ENCODE results near the gene FAM43A. TPM values are rescaled to one million over a fixed set of nuclear protein-coding genes. Genes with fewer than 3 reads are reported as not detected.

FAM43A gene
- polyA plus RNA-seq, 2 of the 4 experiments (the other 2 are of a cell fraction) = 0.89 to 2.3 TPM

DNA sequence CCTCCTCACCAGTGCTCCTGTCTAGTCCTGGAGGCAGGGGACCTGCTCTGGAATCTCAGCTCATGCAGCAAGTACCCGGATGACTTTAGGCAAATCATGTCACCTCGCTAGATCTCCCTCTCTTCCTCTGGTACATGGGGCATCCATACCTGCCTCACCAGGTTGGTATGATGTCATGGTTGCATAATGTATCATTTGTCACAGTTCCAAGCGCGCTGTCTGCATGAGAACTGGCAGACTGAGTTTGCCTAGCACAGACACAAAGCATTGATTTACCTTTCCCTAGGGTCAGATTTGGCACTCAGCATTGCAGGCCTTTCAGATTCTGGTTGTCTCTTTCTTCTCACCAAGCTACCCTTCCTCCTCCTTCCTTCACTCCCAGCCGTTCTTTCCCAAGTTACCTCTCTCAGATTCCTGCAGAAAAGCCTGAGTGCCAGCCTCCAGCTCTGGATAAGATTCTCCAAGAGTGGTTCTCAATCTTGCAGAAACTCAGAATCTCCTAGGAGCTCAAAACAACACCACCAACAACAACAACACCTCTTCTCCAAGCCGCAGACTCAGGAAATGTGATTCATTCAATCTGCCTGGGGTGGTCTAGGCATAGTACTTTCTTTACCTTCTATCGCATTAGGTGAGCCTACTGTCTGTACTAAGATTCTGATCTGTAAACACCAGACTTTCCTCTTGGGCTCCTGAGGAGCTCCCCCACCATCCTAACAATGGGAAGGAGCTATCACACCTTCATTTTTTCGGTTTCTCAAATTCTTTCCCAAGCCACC, 29.5 kb downstream of the FAM43A start:
- 76% methylated on average over 8 of the region's 8 CpGs for WGBS (ENCODE audit: missing lambda C conversion rate)
- Histone ChIP-seq H3K9me3 (no peaks in the 10 kb centered on the region), H3K4me1 (peaks cover 8% of the 10 kb centered on the region; the same call in 1 of the 3 replicates), H3K4me3 (no peak overlapping the region), H3K4me2 (no peak overlapping the region), H3K27ac (peak overlapping the region in 1 of 2 experiments; percentile 26; a peak in 1 of 6 replicates)
- no peak for ATAC-seq
- TF ChIP-seq, protein P1, sequence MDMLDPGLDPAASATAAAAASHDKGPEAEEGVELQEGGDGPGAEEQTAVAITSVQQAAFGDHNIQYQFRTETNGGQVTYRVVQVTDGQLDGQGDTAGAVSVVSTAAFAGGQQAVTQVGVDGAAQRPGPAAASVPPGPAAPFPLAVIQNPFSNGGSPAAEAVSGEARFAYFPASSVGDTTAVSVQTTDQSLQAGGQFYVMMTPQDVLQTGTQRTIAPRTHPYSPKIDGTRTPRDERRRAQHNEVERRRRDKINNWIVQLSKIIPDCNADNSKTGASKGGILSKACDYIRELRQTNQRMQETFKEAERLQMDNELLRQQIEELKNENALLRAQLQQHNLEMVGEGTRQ (IDR thresholded peaks at IDR 0.05) = no peak
- no peak for TF ChIP-seq CHD4 (IDR thresholded peaks at IDR 0.05; ENCODE audit: borderline replicate concordance)
- TF ChIP-seq FOSL2 (IDR thresholded peaks at IDR 0.05) = no peak
- TF ChIP-seq FOSL2 (CRISPR knock-in tag; IDR thresholded peaks at IDR 0.05) = no peak
- no peak for TF ChIP-seq MAZ (IDR thresholded peaks at IDR 0.05; ENCODE audit: borderline replicate concordance, low read depth, low read length)
- ChIA-PET CTCF (interaction anchor here (0.8 to 1.0 kb wide), 2 partner anchors 14 to 27 kb away, joined by 3 read pairs; no protein-coding TSS in a partner anchor), POLR2A (interaction anchor here (0.6 kb wide), 1 partner anchor 56 kb away, joined by 3 read pairs; no protein-coding TSS in a partner anchor)
- no peak for FAIRE-seq
- no peak for DNase-seq (ENCODE audit: low read depth in 1 of 2, low spot score in 1 of 2)

DNA sequence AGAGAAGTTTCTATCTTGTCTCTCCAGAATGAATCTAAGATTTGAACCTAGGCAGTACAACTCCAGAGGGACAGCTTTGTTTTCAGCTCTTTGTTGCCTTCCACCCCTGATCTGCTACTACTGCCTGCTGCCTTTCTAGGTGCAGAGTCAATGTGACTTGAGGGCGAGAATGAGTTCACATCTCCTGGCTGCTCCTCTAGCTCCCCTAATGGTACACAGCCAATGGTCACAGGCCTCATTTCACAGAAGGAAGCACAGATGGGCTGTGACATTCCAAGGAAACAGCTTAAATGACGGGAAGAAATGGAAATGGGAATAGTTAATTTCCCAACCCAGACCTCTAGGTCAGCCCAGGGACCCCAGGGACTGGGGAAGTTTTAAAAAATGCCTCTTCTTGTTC, 32.4 kb downstream of the FAM43A start:
- H3K4me1 ChIP-seq = peaks cover 10% of the 10 kb centered on the region; the same call in 2 of the 3 replicates
- FAIRE-seq (no peak), ATAC-seq (no peak), DNase-seq (ENCODE audit: low read depth in 1 of 2, low spot score in 1 of 2) (no peak)
- POLR2A ChIA-PET = no interaction called here
- CTCF ChIA-PET = no interaction called here
- no peak overlapping the region for H3K4me2 ChIP-seq
- no peak for TF ChIP-seq EHMT2 (IDR thresholded peaks at IDR 0.05; ENCODE audit: low read depth)
- TF ChIP-seq, protein P2, sequence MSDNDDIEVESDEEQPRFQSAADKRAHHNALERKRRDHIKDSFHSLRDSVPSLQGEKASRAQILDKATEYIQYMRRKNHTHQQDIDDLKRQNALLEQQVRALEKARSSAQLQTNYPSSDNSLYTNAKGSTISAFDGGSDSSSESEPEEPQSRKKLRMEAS (IDR thresholded peaks at IDR 0.05) = no peak
- no peak for TF ChIP-seq BHLHE40 (IDR thresholded peaks at IDR 0.05; ENCODE audit: low read depth, low read length)
- no peak for TF ChIP-seq HEYL (CRISPR knock-in tag; IDR thresholded peaks at IDR 0.05)
- TF ChIP-seq, protein P1 (IDR thresholded peaks at IDR 0.05) = no peak
- TF ChIP-seq CHD2 (IDR thresholded peaks at IDR 0.05; ENCODE audit: low read length, partially characterized antibody) = no peak
- TF ChIP-seq, protein P3, sequence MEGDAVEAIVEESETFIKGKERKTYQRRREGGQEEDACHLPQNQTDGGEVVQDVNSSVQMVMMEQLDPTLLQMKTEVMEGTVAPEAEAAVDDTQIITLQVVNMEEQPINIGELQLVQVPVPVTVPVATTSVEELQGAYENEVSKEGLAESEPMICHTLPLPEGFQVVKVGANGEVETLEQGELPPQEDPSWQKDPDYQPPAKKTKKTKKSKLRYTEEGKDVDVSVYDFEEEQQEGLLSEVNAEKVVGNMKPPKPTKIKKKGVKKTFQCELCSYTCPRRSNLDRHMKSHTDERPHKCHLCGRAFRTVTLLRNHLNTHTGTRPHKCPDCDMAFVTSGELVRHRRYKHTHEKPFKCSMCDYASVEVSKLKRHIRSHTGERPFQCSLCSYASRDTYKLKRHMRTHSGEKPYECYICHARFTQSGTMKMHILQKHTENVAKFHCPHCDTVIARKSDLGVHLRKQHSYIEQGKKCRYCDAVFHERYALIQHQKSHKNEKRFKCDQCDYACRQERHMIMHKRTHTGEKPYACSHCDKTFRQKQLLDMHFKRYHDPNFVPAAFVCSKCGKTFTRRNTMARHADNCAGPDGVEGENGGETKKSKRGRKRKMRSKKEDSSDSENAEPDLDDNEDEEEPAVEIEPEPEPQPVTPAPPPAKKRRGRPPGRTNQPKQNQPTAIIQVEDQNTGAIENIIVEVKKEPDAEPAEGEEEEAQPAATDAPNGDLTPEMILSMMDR (IDR thresholded peaks at IDR 0.05) = no peak
- TF ChIP-seq, protein P4, sequence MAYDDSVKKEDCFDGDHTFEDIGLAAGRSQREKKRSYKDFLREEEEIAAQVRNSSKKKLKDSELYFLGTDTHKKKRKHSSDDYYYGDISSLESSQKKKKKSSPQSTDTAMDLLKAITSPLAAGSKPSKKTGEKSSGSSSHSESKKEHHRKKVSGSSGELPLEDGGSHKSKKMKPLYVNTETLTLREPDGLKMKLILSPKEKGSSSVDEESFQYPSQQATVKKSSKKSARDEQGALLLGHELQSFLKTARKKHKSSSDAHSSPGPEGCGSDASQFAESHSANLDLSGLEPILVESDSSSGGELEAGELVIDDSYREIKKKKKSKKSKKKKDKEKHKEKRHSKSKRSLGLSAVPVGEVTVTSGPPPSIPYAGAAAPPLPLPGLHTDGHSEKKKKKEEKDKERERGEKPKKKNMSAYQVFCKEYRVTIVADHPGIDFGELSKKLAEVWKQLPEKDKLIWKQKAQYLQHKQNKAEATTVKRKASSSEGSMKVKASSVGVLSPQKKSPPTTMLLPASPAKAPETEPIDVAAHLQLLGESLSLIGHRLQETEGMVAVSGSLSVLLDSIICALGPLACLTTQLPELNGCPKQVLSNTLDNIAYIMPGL (CRISPR knock-in tag; IDR thresholded peaks at IDR 0.05; ENCODE audit: borderline replicate concordance) = no peak
- no peak for TF ChIP-seq ZC3H11A (IDR thresholded peaks at IDR 0.05)
- H3K4me3 ChIP-seq = no peak overlapping the region
- WGBS (ENCODE audit: missing lambda C conversion rate) = 55% methylated on average over 2 of the region's 2 CpGs
- no peak overlapping the region for H3K27ac ChIP-seq
- no peaks in the 10 kb centered on the region for H3K9me3 ChIP-seq

DNA sequence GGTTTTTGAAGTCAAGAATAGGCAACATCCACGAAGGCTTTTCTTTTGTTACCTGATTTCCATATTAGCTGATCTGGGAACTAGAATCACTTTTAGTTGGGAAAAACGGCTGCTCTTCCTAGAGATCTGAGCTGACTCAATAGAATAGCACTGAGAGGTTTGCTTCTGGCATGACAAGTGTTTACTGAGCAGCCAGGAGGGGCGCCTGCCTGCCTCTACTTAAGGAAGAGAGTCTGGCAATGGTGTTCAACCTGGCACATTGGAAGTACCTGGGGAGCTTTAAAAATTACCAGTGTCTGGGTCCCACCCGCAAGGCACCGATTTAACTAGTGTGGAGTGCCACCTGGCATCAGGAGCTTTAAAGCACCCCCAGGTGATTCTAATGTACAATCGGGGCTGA, 34.4 kb downstream of the FAM43A start:
- H3K9me3 ChIP-seq = no peaks in the 10 kb centered on the region
- TF ChIP-seq KDM1A (IDR thresholded peaks at IDR 0.05; ENCODE audit: low read depth) (no peak), CBX2 (IDR thresholded peaks at IDR 0.05; ENCODE audit: borderline replicate concordance, low read depth) (no peak), RCOR1 (IDR thresholded peaks at IDR 0.05; ENCODE audit: low read depth, low read length) (no peak), RAD21 (conservative IDR thresholded peaks at IDR 0.05 in 1 of 2, IDR thresholded peaks at IDR 0.05 in 1 of 2) (no peak), NPAS2 (CRISPR knock-in tag; IDR thresholded peaks at IDR 0.05; ENCODE audit: borderline replicate concordance) (no peak), ZC3H11A (IDR thresholded peaks at IDR 0.05) (no peak), JUNB (IDR thresholded peaks at IDR 0.05) (no peak), CHD4 (IDR thresholded peaks at IDR 0.05; ENCODE audit: borderline replicate concordance) (no peak), EHMT2 (IDR thresholded peaks at IDR 0.05; ENCODE audit: low read depth) (no peak), NFE2L2 (conservative IDR thresholded peaks at IDR 0.05; ENCODE audit: low read length) (no peak), SMC3 (IDR thresholded peaks at IDR 0.05) (no peak), POLR2AphosphoS2 (conservative IDR thresholded peaks at IDR 0.05; ENCODE audit: low read length) (no peak), MYC (IDR thresholded peaks at IDR 0.05; ENCODE audit: borderline replicate concordance, low read length) (no peak), JUN (IDR thresholded peaks at IDR 0.05) (no peak), HOXB5 (CRISPR knock-in tag; IDR thresholded peaks at IDR 0.05) (no peak)
- TF ChIP-seq, protein P5, sequence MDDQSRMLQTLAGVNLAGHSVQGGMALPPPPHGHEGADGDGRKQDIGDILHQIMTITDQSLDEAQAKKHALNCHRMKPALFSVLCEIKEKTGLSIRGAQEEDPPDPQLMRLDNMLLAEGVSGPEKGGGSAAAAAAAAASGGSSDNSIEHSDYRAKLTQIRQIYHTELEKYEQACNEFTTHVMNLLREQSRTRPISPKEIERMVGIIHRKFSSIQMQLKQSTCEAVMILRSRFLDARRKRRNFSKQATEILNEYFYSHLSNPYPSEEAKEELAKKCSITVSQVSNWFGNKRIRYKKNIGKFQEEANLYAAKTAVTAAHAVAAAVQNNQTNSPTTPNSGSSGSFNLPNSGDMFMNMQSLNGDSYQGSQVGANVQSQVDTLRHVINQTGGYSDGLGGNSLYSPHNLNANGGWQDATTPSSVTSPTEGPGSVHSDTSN (IDR thresholded peaks at IDR 0.05) = no peak

More for the DNA sequence above, 34.4 kb downstream of the FAM43A start:
- no peak for ATAC-seq
- 31% methylated on average over 4 of the region's 6 CpGs for WGBS (ENCODE audit: missing lambda C conversion rate)
- DNase-seq (ENCODE audit: low read depth in 1 of 2, low spot score in 1 of 2) = no peak
- no peak overlapping the region for H3K4me2 ChIP-seq
- no peak overlapping the region for H3K27ac ChIP-seq
- ChIA-PET POLR2A (no interaction called here), CTCF (interaction anchor here (1.4 kb wide), 1 partner anchor 33 kb away, joined by 4 read pairs; no protein-coding TSS in a partner anchor)
- H3K4me3 ChIP-seq = no peak overlapping the region
- peaks cover 10% of the 10 kb centered on the region; the same call in 2 of the 3 replicates for H3K4me1 ChIP-seq
- no peak for FAIRE-seq

Measured in A549 (cell line).